ENCODE results near the gene NECTIN1. TPM values are rescaled to one million over a fixed set of nuclear protein-coding genes. Genes with fewer than 3 reads are reported as not detected.

Gene NECTIN1
- total RNA-seq, 2 donors from 2014 or later: 5.2 to 5.3 TPM

DNA sequence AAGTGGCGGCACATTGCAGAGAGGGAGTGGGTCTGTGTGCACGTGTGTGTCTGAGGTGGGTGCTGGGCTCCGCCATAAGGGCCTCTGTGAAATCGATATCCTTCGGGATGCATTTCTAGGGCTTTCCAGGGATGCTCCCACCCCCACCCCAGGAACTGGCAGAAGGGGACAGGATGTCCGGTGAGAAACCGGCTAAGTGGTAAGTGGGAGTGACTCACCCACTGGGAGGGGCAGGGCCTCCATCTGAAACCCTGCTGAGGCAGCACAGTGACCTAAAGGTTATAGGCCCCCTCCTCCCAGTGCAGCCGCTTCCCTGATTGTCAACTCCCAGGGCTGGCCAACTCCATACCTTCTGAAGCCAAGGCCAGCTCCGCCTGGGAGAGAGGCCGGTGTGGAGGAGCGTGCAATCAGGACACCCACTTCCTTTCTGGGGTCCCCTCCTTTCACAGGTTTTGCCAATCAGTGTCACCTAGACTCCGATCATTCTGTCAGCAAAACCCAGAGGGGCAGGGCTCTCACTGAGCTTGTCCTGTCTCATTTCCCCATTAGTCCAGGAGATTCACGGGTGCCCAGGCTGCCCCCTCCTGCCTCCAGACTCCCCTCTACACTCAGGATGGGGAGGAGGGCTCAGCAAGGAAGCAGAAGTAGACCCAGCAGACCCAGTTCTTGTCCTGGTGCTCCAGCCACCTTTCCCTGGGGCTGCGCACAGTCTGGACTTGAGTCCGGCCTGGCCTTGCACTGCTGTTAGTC is 44.5 kb downstream of the NECTIN1 start:
- no peaks in the 10 kb centered on the region for H3K36me3 Mint-ChIP-seq (ENCODE audit: low read depth)
- no peaks in the 10 kb centered on the region for H3K9me3 ChIP-seq (ENCODE audit: control insufficient read depth, low read length, poor library complexity, severe bottlenecking)
- H3K4me1 Mint-ChIP-seq: peaks cover 30% of the 10 kb centered on the region
- H3K27ac Mint-ChIP-seq: no peak overlapping the region
- ATAC-seq (no peak), DNase-seq (no peak)
- peaks cover 16% of the 10 kb centered on the region for H3K27me3 Mint-ChIP-seq
- H3K4me3 Mint-ChIP-seq: peak overlapping the region; percentile 28

DNA sequence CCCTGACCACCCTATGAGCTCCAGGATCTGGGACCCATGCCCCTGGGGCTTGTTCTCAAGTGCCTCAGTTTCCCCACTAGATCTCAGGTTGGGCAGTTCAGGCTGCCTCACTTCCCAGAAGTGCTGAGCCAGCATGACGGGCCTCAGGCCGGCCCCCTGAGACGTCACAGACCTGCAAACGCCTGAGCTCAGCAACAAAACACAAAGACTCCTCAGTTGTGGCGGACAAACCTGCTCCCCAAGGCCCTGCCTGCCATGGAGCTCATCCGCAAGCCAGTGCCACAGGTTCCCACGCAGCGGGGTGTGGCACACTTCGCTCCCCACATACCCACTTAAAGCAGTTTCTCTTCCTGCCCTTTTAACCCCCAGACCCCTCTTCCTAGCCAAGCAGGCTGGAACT is 45.2 kb downstream of the NECTIN1 start:
- Mint-ChIP-seq H3K36me3 (ENCODE audit: low read depth) (no peaks in the 10 kb centered on the region), H3K4me1 (peaks cover 30% of the 10 kb centered on the region), H3K27ac (no peak overlapping the region), H3K27me3 (peaks cover 16% of the 10 kb centered on the region), H3K4me3 (peak overlapping the region; percentile 61)
- DNase-seq (no peak), ATAC-seq (no peak)
- H3K9me3 ChIP-seq (ENCODE audit: control insufficient read depth, low read length, poor library complexity, severe bottlenecking): no peaks in the 10 kb centered on the region

DNA sequence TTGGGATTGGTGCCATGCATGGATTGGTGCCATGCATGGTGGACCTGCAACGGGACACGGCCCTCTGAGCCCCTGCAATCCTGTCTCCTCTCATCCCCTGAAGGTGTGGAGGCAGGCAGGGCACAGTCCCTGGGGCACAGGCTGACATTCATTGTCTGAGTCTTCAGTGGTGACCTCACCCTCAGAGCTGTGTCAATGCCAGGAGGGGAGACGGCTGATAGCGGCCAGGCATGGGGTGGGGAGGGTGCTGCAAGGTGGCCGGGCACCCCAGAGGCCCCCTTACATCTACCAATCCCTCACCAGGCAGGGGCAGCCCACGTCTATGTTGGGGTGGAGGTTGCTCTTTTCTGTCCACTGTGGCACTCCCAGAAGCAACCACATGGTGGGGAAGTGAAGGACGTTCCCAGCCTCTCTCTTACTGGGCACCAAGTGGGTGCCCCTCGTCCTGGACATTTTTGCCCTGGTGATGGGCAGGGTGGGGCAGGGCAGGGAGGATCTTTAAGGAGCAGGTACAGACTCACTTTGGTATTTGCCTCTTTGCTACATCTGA is 47.6 kb downstream of the NECTIN1 start:
- no peaks in the 10 kb centered on the region for H3K36me3 Mint-ChIP-seq (ENCODE audit: low read depth)
- peaks cover 27% of the 10 kb centered on the region for H3K4me1 Mint-ChIP-seq
- no peak overlapping the region for H3K27ac Mint-ChIP-seq
- ATAC-seq (no peak), DNase-seq (no peak)
- H3K27me3 Mint-ChIP-seq: peaks cover 12% of the 10 kb centered on the region
- H3K4me3 Mint-ChIP-seq: no peak overlapping the region
- no peaks in the 10 kb centered on the region for H3K9me3 ChIP-seq (ENCODE audit: control insufficient read depth, low read length, poor library complexity, severe bottlenecking)

DNA sequence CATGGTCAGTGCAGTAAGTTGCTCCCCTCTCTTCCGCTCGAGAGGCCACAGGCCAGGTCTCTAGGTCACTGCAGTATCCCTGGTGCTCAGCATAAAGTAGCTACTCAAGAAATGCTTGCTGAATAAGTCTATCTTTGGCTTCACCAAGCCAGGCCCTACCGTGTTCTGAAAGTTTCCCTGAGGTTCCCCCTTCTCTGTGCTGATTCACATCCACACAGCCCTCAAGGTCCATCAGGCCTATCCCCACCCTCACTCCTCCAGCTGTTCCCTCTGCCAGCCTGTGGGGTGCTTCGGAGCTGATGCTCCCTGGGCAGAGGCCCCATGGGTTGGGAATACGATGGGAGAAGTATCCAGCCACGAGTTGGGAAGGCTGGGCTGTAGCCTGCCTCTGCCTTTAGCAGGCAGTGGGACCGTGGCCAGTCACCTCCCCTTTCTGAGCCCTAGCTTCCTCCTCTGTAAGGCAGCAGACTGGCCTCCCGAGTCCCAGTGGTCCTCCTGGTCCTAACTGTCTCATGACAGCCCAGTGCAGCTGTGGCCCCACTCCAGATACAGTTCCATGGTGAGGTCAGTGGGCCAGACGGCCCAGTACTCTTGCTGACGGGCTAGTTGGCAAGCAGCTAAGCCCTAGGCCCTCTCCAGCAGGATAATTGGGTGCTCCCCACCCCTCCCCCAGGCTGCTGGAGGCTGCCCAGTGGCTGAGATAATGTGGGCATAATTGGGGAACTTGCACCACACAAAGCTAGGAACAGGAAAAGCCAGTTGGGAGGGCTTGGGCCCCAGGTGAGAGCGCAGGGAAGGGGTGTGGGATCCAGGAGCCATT is 48.2 kb downstream of the NECTIN1 start:
- Mint-ChIP-seq H3K4me1 (peaks cover 21% of the 10 kb centered on the region), H3K4me3 (no peak overlapping the region), H3K27ac (no peak overlapping the region), H3K36me3 (ENCODE audit: low read depth) (no peaks in the 10 kb centered on the region), H3K27me3 (peaks cover 6% of the 10 kb centered on the region)
- H3K9me3 ChIP-seq (ENCODE audit: control insufficient read depth, low read length, poor library complexity, severe bottlenecking): no peaks in the 10 kb centered on the region
- DNase-seq (no peak), ATAC-seq (no peak)

DNA sequence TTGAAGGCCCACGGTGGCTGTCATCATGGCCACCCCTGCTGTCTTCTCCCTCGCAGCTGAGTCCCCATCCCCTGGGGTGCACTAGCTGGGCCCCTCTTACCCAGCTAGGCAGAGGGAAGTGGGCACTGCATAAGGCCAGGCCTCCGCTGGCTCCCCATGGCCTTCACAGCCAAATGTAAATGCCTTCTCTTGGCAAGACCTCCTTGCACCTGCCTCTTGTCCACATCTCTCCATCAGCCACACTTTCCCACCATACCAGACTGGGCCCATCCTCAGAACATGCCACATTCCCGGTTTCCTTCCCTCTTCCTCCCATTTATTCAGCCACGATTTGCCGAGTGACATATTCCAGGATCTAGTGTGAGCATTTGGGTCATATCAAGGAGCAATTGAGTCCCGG is 49.7 kb downstream of the NECTIN1 start:
- Mint-ChIP-seq H3K27ac (no peak overlapping the region), H3K4me3 (no peak overlapping the region), H3K36me3 (ENCODE audit: low read depth) (no peaks in the 10 kb centered on the region), H3K27me3 (peaks cover 6% of the 10 kb centered on the region), H3K4me1 (peaks cover 20% of the 10 kb centered on the region)
- no peak for ATAC-seq
- H3K9me3 ChIP-seq (ENCODE audit: control insufficient read depth, low read length, poor library complexity, severe bottlenecking): no peaks in the 10 kb centered on the region
- DNase-seq: no peak

DNA sequence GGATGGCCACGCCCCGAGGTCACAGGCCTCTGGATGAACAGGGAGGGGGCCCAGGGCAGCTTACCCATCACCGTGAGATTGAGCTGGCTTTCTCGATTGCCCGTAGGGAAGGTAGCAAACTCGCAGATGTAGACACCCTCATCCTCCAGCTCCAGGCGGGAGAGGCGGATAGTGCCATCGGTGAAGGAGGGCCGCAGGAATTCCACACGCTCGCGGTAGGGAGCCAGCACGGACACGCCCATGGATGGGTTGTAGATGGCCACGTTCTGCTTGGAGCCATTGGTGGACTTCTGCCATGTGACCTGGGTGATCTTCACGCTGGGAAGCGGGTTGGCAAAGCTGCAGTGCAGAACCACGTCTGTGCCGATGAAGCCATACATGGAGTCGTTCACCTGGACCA is 50.6 kb downstream of the NECTIN1 start:
- DNase-seq: no peak
- Mint-ChIP-seq H3K27me3 (peaks cover 6% of the 10 kb centered on the region), H3K4me3 (no peak overlapping the region), H3K4me1 (peaks cover 19% of the 10 kb centered on the region), H3K36me3 (ENCODE audit: low read depth) (peaks cover 3% of the 10 kb centered on the region), H3K27ac (no peak overlapping the region)
- H3K9me3 ChIP-seq (ENCODE audit: control insufficient read depth, low read length, poor library complexity, severe bottlenecking): no peaks in the 10 kb centered on the region
- ATAC-seq: no peak

DNA sequence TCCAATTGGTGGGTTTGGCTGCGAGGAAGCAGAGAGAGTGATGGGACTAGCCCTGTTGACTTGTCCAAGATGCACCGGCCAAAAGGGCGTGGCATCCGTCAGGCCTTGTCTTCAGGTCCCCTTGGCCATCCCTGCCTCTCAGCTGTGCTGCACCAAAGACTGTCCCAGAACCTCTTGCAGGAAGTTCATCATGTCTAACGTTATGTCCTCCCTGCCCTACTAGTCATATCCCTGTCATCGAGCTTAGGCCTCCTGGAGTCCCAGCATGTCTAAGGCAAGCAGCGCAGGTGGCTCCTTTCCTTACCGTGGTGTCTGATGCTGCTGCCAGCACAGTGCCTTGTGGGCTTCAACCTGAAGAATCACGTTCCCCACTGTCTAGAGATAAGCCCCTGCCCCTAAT is 51.2 kb downstream of the NECTIN1 start:
- Mint-ChIP-seq H3K4me1 (peaks cover 16% of the 10 kb centered on the region), H3K27me3 (peaks cover 3% of the 10 kb centered on the region), H3K27ac (no peak overlapping the region), H3K4me3 (no peak overlapping the region), H3K36me3 (ENCODE audit: low read depth) (peaks cover 3% of the 10 kb centered on the region)
- DNase-seq (no peak), ATAC-seq (no peak)
- no peaks in the 10 kb centered on the region for H3K9me3 ChIP-seq (ENCODE audit: control insufficient read depth, low read length, poor library complexity, severe bottlenecking)

DNA sequence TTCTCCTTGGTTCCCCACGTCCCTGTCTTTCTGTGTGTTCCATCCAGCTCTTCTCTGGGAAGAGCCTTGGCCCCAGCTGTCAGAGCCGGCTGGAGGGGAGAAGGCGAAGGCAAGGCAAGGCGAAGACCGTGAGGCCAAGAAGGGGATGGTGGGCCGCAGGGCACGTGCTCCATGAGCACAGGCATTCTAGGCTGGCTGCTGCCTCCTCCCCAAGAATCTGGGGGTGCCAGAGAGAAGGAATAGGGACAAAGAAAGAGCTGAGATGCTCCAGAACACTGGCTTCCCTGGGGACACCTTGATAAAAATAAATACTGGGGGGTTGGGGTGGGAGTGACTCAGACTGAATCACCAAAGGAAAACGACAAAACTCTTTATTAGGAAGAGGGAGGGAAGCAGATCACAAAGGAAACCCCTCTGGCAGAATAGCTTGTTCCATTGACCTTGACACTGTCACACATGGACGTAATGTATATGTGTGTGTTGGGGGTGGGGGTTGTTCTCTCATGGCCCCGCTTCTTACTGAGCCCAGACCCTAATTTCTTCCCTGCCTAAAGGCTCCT is 52.5 kb downstream of the NECTIN1 start:
- Mint-ChIP-seq H3K27me3 (no peaks in the 10 kb centered on the region), H3K36me3 (ENCODE audit: low read depth) (peaks cover 3% of the 10 kb centered on the region), H3K4me3 (no peak overlapping the region), H3K27ac (no peak overlapping the region), H3K4me1 (peaks cover 12% of the 10 kb centered on the region)
- no peak for DNase-seq
- ATAC-seq: no peak
- H3K9me3 ChIP-seq (ENCODE audit: control insufficient read depth, low read length, poor library complexity, severe bottlenecking): no peaks in the 10 kb centered on the region

DNA sequence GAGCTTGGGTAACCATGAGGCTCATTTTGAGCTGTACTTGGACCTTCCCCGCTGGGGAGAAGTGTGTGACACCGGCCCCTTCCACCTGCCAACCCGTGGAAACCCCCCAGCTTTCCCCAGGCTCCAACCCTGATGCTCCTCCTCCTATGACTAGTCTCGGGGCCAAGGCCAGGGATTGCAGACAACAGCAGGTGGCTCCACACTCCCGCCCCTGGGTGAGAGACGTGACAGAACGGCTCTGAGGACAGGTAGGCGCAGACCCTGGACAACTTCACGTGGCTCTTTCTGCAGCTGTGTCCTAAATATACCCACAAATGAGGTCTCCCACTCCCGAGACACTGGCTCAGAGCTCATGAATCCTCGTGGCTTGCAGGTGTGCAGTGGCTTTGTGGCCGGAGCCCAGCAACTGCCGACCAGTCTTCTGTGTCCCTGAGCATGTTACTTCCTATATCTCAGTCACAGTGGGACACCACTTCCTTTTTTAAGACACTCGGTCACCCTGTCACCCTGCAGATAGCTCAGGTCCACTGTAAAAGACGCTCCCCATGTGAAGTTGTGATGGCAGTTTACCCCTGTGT is 55.2 kb downstream of the NECTIN1 start:
- ATAC-seq (peak; percentile 74), DNase-seq (no peak)
- Mint-ChIP-seq H3K4me3 (peak overlapping the region; percentile 70), H3K36me3 (ENCODE audit: low read depth) (peaks cover 3% of the 10 kb centered on the region), H3K27me3 (no peaks in the 10 kb centered on the region), H3K27ac (no peak overlapping the region), H3K4me1 (peaks cover 12% of the 10 kb centered on the region)
- H3K9me3 ChIP-seq (ENCODE audit: control insufficient read depth, low read length, poor library complexity, severe bottlenecking): no peaks in the 10 kb centered on the region

DNA sequence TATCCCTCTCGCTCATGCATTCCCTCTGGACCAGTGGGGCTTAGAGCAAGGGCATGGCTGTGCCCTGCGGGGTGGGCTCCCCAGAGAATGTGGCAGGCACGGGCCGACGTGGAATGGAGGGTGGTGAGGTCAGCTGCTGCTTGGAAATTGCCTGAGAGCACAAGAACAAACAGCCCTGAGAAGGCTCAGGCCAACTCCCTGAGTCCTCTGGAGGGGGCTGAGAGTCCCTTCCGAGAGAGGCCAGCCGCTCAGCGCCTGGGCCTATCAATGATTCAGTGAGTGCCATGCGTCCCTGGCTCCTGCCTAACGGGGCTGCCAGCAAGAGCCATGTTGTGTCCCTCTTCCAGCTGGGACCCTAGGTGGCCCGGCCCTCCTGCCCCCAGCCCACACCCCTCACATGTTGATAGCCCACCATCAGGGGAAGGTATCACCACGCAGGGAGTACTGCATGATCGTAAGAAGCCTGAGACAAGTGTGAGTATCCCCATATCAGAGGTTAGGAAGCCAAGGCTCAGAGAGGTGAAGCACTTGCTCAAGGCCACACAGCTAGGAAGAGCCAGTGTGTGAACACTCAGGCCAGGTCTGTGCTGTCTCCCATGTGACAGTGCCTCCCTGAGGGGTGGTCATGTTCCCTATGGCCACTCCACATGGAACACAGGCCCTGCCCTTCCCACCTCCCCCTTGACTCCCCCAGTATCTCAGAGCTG is 55.8 kb downstream of the NECTIN1 start:
- no peaks in the 10 kb centered on the region for H3K9me3 ChIP-seq (ENCODE audit: control insufficient read depth, low read length, poor library complexity, severe bottlenecking)
- peaks cover 3% of the 10 kb centered on the region for H3K36me3 Mint-ChIP-seq (ENCODE audit: low read depth)
- ATAC-seq (no peak), DNase-seq (no peak)
- H3K27ac Mint-ChIP-seq: peak overlapping the region; percentile 59
- no peak overlapping the region for H3K4me3 Mint-ChIP-seq
- H3K27me3 Mint-ChIP-seq: no peaks in the 10 kb centered on the region
- peaks cover 15% of the 10 kb centered on the region for H3K4me1 Mint-ChIP-seq

DNA sequence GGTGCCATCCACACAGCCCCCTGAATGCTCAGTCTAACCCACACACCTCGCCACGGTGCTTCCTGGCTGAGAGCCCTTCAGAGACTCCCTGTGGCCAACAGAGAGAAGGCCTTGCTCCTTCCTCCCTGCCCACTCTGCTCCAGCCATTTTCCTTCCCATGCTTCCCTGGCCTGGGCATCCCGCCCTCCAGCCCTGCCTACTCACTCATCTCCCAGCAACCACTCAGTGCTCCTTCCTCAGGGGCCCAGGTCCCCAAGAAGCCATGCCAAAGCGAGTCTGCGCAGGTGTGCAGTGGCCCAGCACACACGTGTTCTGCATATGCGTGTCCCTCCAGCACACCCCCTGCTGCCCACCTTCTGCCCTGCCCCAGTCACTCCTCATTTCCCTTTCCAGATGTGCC is 56.4 kb downstream of the NECTIN1 start:
- H3K9me3 ChIP-seq (ENCODE audit: control insufficient read depth, low read length, poor library complexity, severe bottlenecking): no peaks in the 10 kb centered on the region
- ATAC-seq (no peak), DNase-seq (no peak)
- peak overlapping the region; percentile 59 for H3K27ac Mint-ChIP-seq
- peaks cover 3% of the 10 kb centered on the region for H3K36me3 Mint-ChIP-seq (ENCODE audit: low read depth)
- peaks cover 17% of the 10 kb centered on the region for H3K4me1 Mint-ChIP-seq
- no peaks in the 10 kb centered on the region for H3K27me3 Mint-ChIP-seq
- H3K4me3 Mint-ChIP-seq: no peak overlapping the region

DNA sequence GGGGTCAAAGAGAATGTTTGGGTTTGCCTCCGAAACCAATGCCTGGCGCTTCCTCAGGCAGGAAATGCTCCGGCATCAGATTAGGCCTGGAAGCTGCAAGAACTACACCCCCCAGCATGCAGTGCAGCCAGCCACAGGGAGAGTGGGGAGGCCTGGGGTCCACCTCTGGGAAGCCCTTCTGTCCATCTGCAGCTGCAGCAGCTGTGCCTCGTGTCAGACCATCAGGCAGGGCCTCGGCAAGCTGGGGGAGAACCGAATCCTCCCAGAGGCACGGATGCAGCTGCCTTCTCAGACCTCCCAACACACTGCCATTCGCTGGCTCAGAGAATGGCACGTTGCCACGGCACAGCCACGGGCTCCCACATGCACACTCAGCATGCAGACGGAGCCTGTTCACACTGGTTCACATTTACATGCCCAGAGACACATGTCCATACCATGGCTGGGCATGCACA is 57.4 kb downstream of the NECTIN1 start:
- ATAC-seq (no peak), DNase-seq (no peak)
- no peaks in the 10 kb centered on the region for H3K9me3 ChIP-seq (ENCODE audit: control insufficient read depth, low read length, poor library complexity, severe bottlenecking)
- Mint-ChIP-seq H3K27ac (no peak overlapping the region), H3K4me1 (peaks cover 20% of the 10 kb centered on the region), H3K36me3 (ENCODE audit: low read depth) (peaks cover 3% of the 10 kb centered on the region), H3K27me3 (no peaks in the 10 kb centered on the region), H3K4me3 (no peak overlapping the region)
